Measurements from ENCODE around the gene SDF2L1. TPM values are rescaled to one million over a fixed set of nuclear protein-coding genes. Genes with fewer than 3 reads are reported as not detected.

The SDF2L1 gene
- total and polyA plus RNA-seq, 10 of the 15 experiments (the other 5 are each of a cell fraction or from before 2014, with no cell fraction given) = 3.0 to 214 (median 55.5) TPM

DNA sequence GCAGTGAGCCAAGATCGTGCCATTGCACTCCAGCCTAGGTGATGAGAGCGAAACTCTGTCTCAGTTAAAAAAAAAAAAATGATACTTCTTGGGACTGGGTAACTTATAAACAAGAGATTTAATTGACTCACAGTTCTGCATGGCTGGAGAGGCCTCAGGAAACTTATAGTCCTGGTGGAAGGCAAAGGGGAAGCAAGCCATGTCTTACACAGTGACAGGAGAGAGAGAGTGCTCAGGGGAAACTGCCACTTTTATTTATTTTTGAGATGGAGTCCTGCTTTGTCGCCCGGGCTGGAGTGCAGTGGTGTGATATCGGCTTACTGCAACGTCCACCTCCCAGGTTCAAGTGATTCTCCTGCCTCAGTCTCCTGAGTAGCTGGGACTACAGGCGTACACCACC lies 8.2 kb downstream of the SDF2L1 start:
- TF ChIP-seq EZH2 (IDR thresholded peaks at IDR 0.05; ENCODE audit: borderline replicate concordance, control insufficient read depth, low read depth, low read length) = no peak
- TF ChIP-seq MEF2B (IDR thresholded peaks at IDR 0.05; ENCODE audit: partially characterized antibody, poor library complexity, severe bottlenecking) = no peak
- TF ChIP-seq ZNF384 (IDR thresholded peaks at IDR 0.05; ENCODE audit: borderline replicate concordance, low read depth, low read length) = no peak
- no peak for TF ChIP-seq RUNX3 (IDR thresholded peaks at IDR 0.05; ENCODE audit: low read length)
- TF ChIP-seq RAD21 (IDR thresholded peaks at IDR 0.05; ENCODE audit: insufficient read depth, low read depth, low read length) = no peak
- no peak for TF ChIP-seq KAT2A (conservative IDR thresholded peaks at IDR 0.05; ENCODE audit: control insufficient read depth, low read depth, low read length)
- TF ChIP-seq, protein P1, sequence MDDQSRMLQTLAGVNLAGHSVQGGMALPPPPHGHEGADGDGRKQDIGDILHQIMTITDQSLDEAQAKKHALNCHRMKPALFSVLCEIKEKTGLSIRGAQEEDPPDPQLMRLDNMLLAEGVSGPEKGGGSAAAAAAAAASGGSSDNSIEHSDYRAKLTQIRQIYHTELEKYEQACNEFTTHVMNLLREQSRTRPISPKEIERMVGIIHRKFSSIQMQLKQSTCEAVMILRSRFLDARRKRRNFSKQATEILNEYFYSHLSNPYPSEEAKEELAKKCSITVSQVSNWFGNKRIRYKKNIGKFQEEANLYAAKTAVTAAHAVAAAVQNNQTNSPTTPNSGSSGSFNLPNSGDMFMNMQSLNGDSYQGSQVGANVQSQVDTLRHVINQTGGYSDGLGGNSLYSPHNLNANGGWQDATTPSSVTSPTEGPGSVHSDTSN (IDR thresholded peaks at IDR 0.05; ENCODE audit: insufficient replicate concordance, low read depth, low read length) = no peak
- TF ChIP-seq, protein P2, sequence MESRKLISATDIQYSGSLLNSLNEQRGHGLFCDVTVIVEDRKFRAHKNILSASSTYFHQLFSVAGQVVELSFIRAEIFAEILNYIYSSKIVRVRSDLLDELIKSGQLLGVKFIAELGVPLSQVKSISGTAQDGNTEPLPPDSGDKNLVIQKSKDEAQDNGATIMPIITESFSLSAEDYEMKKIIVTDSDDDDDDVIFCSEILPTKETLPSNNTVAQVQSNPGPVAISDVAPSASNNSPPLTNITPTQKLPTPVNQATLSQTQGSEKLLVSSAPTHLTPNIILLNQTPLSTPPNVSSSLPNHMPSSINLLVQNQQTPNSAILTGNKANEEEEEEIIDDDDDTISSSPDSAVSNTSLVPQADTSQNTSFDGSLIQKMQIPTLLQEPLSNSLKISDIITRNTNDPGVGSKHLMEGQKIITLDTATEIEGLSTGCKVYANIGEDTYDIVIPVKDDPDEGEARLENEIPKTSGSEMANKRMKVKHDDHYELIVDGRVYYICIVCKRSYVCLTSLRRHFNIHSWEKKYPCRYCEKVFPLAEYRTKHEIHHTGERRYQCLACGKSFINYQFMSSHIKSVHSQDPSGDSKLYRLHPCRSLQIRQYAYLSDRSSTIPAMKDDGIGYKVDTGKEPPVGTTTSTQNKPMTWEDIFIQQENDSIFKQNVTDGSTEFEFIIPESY (IDR thresholded peaks at IDR 0.05) = no peak
- ChIA-PET SMC1A (ENCODE audit: uncharacterized antibody, unreplicated experiment) (interaction anchor here (2.4 kb wide), 1 partner anchor 8 kb away, joined by 8 read pairs; the partner anchor contains the start of gene SDF2L1), RAD21 (ENCODE audit: unreplicated experiment) (interaction anchor here (1.6 kb wide), 1 partner anchor 112 kb away, joined by 4 read pairs; no protein-coding TSS in a partner anchor), CTCF (interaction anchor here (0.7 kb wide), 1 partner anchor 201 kb away, joined by 7 read pairs; no protein-coding TSS in a partner anchor), POLR2A (no interaction called here)
- Histone ChIP-seq H4K20me1 (ENCODE audit: control insufficient read depth, insufficient read depth) (no peaks in the 10 kb centered on the region), H3K9me3 (replicated peaks; ENCODE audit: control insufficient read depth, insufficient read depth, low read length) (no peaks in the 10 kb centered on the region), H3K27me3 (replicated peaks in 1 of 2; ENCODE audit: control insufficient read depth in 2 of 2, insufficient read depth in 2 of 2, low read length in 1 of 2) (no peaks in the 10 kb centered on the region), H3K27ac (ENCODE audit: control insufficient read depth, insufficient read depth) (no peak overlapping the region), H3K36me3 (ENCODE audit: control insufficient read depth in 2 of 2, insufficient read depth in 2 of 2, low read length in 1 of 2) (peaks cover 3 to 6% of the 10 kb centered on the region in 2 experiments), H3K4me3 (no peak overlapping the region), H3K9ac (ENCODE audit: control insufficient read depth, insufficient read depth, low read length) (no peak overlapping the region), H3K79me2 (ENCODE audit: control insufficient read depth, insufficient read depth, low read length) (peaks cover 11% of the 10 kb centered on the region), H3K4me2 (ENCODE audit: control insufficient read depth, insufficient read depth) (no peak overlapping the region), H2AFZ (ENCODE audit: control insufficient read depth, low read depth, low read length) (no peak overlapping the region), H3K4me1 (ENCODE audit: control insufficient read depth, insufficient read depth, low read length) (peaks cover 8% of the 10 kb centered on the region)
- DNase-seq (ENCODE audit: low read depth, low spot score) (no peak), FAIRE-seq (no peak), ATAC-seq (no peak)
- BruUV-seq (replicated peaks) = no TSS peak
- whole genome bisulfite sequencing (ENCODE audit: insufficient coverage, insufficient replicate concordance, low lambda C conversion rate, missing lambda C conversion rate) = 92% methylated on average over 7 of the region's 7 CpGs
- in situ Hi-C loops (cut with MboI) = no loop called here
- intact Hi-C loops (cut with micrococcal nuclease; ENCODE audit: unreplicated experiment) = no loop called here

Data from GM12878 (cell line).